Stimulated activated CD4-positive, alpha-beta T cell treated with anti-CD3 and anti-CD28 coated beads, Interleukin-4, amount 100 ng/mL, for 4 hours (primary cell): ENCODE results near the gene CNTNAP5.

Experiments
- DNase-seq, 2 experiments: peaks; one replicate each; pipeline ENCODE4 v3.0.0-alpha.2; 2020

The CNTNAP5 gene

DNA sequence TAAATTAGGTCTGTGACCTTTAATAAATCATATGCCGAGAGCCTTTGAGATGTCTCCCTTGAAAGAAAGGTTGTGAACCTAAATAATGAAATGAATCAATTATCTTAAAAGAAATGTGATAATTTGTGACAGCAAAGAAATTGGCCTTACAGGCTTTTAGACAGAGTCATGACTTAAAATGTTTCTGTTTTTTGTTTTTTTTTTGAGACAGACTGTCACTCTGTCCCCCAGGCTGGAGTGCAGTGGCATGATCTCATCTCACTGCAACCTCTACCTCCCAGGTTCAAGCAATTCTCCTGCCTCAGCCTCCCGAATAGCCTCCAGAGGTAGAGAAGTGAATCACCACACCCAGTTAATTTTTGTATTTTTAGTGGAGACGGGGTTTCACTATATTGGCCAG is 898.0 kb downstream of the CNTNAP5 start:
- DNase-seq, result no peak

DNA sequence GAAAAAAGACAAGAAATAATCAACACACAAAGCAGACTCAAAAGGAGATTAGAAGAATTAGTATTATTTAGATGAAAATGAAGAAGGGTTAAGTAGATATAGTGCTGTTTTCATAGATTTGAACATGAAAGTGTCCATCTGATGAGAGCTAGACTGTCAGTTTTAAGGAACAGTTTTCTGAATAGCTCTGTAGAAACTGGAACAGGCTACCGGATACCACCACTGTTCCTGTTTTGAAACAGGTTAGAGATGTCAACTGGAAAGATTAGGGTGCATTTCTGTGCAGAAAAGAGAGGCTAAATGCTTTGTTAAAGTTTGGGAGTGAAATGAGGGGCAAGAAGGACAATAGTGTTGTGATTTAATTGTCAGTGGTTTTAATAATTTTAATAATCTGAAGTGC is 908.8 kb downstream of the CNTNAP5 start:
- DNase-seq, result no peak

DNA sequence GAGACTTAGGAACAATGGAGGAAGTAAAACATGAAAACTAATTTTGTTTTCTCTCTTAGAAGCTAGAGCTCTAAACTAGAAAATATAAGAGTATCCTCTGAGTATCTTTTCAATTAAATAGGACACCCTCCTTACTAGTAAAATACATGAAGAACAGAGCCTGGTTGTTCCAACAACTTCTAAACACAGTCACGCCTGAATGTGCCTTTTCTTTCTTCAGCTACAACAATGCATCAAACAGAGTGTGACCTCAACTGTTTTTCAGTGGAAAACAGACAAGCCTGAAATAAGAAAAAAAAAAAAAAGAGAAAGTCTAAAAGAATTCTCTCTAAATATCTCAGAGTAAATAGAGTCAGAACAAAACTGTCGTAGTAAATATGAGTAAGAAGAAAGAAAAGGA is 928.8 kb downstream of the CNTNAP5 start:
- DNase-seq, result no peak

DNA sequence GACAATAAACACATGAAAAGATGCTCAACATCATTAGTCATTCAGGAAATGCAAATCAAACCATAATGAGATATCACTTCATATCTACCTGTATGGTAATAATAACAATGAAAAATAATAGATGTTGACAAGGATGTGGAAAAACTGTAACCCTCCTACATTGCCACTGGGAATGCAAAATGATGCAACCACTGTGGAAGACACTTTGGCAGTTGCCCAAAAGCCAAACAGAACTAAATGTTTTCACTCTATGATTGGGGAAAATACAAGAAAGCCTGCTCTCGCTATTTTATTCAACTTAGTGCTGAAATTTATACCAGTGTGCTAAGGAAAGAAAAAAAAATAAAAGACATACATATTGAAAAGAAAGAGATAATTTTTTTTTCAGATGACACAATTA is 934.5 kb downstream of the CNTNAP5 start:
- DNase-seq, result no peak

GRCh38 chr2:124961132-124961531 is 936.0 kb downstream of the CNTNAP5 start:
- no peak for DNase-seq
